HepG2 (cell line): ENCODE measurements around the gene DSG2.

Source experiments
- ADNP ChIP-seq: sonication (generic); formaldehyde crosslinking; IDR thresholded peaks from 2 replicates; pipeline ENCODE4 v1.4.0; 2020; ENCODE audit warnings: missing genetic modification reagents
- CHD2 ChIP-seq: IDR thresholded peaks from 2 replicates; pipeline ENCODE4 v1.6.1; 2011; ENCODE audit warnings: low read depth, low read length, improper control_type of control experiment
- CTCF ChIP-seq: sonication (generic); formaldehyde crosslinking; IDR thresholded peaks from 2 replicates; pipeline ENCODE4 v1.5.0; 2020; ENCODE audit warnings: mild to moderate bottlenecking, missing genetic modification reagents, moderate library complexity
- ELK4 ChIP-seq: sonication (generic); formaldehyde crosslinking; IDR thresholded peaks from 2 replicates; pipeline ENCODE4 v1.9.0; 2021; ENCODE audit warnings: missing genetic modification reagents, borderline replicate concordance
- GATAD2A ChIP-seq: IDR thresholded peaks from 2 replicates; pipeline ENCODE4 v1.6.1; 2016
- MEF2D ChIP-seq: sonication (generic); formaldehyde crosslinking; IDR thresholded peaks from 2 replicates; pipeline ENCODE4 v1.5.1; 2020; ENCODE audit warnings: mild to moderate bottlenecking, missing genetic modification reagents
- MEIS1 ChIP-seq: sonication (generic); formaldehyde crosslinking; IDR thresholded peaks from 2 replicates; pipeline ENCODE4 v1.9.0; 2021; ENCODE audit warnings: mild to moderate bottlenecking, missing genetic modification reagents, moderate library complexity, borderline replicate concordance
- TAF1 ChIP-seq: sonication (generic); formaldehyde crosslinking; IDR thresholded peaks from 2 replicates; pipeline ENCODE4 v1.4.0; 2020; ENCODE audit warnings: missing genetic modification reagents
- ZBTB21 ChIP-seq: sonication (generic); formaldehyde crosslinking; IDR thresholded peaks from 2 replicates; pipeline ENCODE4 v1.4.0; 2020; ENCODE audit warnings: missing genetic modification reagents
- ZNF572 ChIP-seq: sonication (generic); formaldehyde crosslinking; IDR thresholded peaks from 2 replicates; pipeline ENCODE4 v1.5.1; 2020; ENCODE audit warnings: mild to moderate bottlenecking, missing genetic modification reagents

GRCh38 chr18:31585991-31586390, 88.0 kb downstream of the DSG2 start:
- TF ChIP-seq CHD2 (no peak), TAF1 (no peak), GATAD2A (CRISPR knock-in tag) (no peak), CTCF (CRISPR knock-in tag) (no peak), ZNF572 (CRISPR knock-in tag) (no peak), MEF2D (CRISPR knock-in tag) (no peak), ADNP (CRISPR knock-in tag) (no peak), MEIS1 (no peak), ZBTB21 (no peak), ELK4 (CRISPR knock-in tag) (no peak)
